NCI-H226 (cell line): ENCODE results near the gene KCNK17.

Experiments used
- DNase-seq: peaks from one replicate; pipeline ENCODE4 v3.0.0-alpha.2; 2015

KCNK17 gene

GRCh38 chr6:39335780-39336545 lies 21.7 kb upstream of the KCNK17 start:
- DNase-seq = no peak

DNA sequence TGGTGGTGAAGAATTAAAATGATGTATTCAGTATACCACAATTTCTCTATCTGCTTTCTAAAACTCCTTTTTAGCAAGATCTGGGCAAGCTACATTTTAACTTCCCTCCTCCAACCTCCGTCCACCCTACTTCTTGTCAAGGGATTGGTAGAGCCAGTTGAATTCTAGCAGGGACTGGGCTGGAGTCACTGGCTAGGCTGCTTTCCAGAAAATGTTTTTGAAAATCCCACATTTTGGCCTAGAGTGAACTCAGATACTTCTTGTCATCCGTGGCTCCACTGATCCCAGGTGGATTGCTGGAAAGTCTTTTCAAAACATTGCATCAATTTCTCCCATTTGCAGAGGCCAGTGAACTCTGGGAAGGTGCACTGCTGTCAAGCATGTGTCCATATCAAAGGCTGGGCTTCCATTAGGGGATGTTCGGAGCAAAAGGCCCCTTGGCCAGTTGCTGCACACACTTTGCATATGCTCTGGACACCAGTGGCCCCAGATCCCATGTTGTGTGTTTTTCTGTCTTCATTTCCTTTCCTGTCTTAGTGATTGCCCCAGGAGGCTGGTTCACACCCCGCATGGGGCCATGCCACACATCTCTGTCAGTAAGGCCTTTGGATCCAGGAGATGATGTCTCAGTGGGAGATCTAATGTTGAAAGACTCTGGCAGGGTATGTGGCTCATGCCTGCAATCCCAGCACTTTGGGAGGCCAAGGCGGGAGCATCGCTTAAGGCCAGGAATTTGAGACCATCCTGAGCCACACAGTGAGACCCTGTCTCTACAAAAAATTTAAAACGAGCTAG lies 19.6 kb upstream of the KCNK17 start:
- DNase-seq = no peak

GRCh38 chr6:39330476-39330875 lies 16.3 kb upstream of the KCNK17 start:
- DNase-seq = no peak

GRCh38 chr6:39330057-39330456 lies 15.8 kb upstream of the KCNK17 start:
- DNase-seq = no peak

DNA sequence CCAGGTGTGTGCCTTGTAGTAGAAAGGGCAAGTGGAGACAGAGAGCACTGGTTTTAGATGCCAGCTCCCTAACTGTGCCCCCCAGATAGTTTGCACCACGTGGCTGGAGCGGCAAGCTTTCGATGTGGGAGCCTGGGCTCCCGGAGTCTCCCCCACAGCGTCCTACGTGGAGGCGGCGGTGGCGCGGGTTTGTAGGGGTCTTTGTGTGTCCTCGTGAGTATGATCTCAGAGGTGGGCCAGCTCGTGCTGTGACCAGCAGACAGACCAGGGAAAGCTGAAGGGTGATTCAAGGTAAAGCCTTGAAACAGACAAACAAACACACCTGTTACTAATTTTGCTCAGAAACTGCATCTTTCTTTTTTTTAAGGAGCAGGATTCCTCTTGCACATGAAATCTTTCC lies 13.8 kb upstream of the KCNK17 start:
- no peak for DNase-seq

DNA sequence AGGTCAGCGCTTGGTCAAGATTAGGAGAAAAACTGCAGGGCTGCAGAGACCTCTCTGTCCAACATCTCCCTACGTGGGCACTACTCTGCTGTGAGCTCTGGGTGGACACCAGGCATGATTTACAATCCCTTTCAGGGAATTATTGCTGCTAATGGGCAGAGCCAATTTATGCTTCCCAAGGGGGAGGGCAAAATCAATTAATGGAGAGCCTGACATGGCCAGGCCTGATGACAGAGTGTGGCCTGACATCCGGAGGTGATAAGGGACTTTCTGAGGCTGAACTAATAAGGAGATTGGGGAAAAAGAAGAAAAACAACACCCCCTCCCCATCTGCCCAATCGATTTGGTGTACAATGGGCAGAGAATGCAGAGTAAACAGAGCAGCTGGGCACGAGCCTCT lies 13.3 kb upstream of the KCNK17 start:
- no peak for DNase-seq

DNA sequence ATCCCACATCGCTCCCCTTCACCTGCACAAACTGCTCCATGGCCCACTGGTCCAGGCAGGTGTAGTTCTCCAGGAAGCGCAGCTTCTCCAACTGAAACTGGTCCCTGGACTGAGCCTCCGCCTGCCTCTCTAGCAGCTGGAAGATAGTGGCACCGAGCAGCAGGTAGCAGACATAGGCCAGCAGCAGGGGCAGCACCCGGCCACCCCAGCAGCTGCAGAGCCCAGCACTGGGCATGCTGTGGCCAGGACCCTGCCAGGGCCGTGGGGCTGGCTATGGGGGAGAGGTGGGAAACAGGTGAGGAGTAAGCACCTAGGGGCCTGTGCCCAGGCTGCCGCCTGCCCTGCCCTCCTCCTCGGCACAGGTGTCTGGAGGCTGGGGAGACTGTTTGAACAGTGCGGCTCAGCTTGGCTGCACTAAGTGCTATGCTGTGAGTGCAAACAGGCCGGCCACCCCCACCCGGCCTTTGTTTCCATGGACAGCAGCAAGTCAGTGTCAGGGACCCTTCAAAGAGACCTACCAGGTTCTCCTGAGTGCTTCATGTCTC lies 8.2 kb upstream of the KCNK17 start, which contains the start of gene KCNK16:
KCNK16 (minus strand) TSS at position 397 of the 545 bp plus-strand sequence; CDS start at position 235, 162 bp downstream.
- DNase-seq = no peak

DNA sequence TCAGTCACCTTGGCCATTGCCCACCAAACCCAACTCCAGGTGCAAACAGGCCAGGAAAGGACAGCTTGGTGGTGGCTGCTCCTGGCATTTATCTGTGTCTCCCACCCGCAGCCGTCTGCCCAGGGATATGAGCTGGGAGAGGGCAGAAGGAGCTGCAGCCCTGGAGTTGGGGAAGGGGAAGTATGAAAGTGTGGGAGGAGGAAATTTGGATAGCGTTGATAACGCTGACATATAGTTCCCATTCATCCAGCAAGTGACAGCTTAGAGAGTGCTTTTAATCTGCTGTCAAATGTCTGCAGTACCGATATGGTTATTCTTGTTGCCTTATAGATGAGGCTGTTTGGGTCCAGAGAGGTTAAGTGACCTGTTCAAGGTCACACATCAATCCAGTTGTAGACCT lies 7.5 kb upstream of the KCNK17 start:
- no peak for DNase-seq

DNA sequence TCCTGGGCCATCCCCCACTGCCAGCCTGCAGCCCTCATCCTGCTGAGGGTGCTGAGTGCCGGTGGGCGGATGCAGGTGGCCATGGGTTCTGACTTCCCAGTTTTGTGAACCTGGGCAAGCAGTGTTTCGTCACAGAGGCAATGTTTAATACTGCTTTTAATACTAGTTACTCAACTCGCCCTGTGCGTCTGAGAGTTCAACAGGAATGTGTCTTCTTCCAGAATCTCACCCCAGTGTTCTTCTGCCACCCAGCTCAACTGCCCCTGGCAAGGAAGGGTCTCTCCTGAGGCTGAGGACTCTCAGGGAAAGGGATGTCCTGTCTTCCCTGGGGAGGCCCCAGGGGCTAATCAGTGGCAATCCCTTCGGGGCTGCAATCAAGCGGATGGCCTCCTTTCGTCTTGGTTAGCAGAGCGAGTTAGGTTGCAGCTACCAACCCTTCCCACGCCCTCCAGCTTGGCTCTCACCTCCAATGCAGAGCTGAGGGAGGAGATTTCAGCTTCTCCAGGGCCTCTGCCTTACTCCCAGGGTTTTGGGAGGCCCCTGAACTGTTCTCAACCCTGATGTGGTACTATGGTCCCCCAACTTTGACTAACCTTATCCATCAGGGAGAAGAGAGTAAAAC lies 6.3 kb upstream of the KCNK17 start:
- DNase-seq = no peak

DNA sequence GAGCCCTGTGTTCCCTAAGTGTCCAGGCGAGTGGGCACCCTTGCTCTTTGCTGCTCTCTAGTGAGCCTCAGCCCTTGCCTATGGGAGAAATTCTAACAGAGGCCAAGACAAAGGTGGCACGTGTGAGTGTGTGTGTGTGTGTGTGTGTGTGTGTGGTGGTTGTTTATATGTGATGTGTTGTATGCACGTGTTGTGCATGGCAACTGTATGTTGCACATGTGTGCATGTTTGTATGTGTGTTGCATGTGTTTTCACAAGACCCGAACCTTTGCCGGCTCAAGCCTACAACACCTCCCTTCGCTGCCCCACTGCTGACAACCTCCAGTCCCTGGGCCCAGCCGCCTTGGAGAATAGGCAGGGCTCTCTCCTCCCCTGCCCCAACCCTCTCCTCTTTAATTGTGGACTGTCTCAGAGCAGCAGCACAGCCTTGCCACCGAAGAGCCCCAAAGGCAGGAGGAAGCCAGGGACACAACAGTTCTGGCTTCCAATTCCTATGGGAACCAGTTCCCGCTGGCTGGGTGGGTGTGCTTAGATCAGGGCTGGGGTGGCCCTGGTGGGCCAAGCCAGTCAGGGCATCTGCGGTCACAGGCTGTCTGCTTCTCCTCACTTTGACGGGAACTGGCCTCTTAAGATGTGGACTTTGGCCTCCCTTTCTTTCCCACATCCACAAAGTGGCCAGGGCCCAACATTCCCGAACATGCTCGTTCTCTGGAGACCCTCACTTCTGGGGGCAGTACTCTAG lies 5.6 kb upstream of the KCNK17 start:
- no peak for DNase-seq

- no peak for DNase-seq
These were observed 3.0 kb upstream of the KCNK17 start for GRCh38 chr6:39317256-39317655.

DNA sequence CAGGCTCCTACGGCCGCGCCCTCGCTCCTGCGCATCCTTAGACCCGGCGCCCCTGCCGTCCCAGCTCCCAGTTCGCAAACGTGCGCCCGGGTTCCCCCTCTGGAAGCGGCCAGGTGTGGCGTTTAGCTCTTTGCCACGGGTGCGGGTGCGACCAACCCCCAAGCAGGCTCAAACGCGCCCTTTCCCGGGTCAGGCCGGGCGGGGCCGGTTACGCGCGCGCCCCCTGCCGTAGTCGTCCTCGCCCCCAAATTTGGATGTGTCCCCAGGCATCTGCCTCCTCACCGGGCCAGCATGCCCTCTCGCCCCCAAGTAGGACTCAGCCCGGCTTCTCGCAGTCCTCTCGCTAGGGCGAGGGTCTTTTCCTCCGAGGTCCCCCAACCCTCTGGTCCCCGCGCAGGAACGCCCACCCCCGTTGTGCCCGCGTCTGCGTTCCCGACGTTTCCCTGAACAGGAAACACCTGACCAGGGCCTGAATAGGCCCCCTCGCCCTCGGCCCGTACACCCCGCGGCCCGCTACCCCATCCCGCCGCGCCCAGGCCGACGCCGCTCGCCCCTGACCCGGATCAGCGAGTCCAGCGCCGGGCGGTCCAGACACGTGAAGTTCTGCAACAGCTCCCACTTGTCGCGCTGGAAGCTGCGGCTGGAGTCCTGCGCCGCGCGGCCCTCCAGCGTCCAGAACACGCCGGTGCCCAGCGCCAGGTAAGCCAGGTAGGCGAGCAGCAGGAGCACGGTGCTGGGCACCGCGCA lies 520 bp downstream of the KCNK17 start:
- DNase-seq = no peak

- no peak for DNase-seq
These were observed 1.2 kb downstream of the KCNK17 start for GRCh38 chr6:39312912-39313525.

GRCh38 chr6:39310542-39310941 lies 3.7 kb downstream of the KCNK17 start:
- DNase-seq = no peak

DNA sequence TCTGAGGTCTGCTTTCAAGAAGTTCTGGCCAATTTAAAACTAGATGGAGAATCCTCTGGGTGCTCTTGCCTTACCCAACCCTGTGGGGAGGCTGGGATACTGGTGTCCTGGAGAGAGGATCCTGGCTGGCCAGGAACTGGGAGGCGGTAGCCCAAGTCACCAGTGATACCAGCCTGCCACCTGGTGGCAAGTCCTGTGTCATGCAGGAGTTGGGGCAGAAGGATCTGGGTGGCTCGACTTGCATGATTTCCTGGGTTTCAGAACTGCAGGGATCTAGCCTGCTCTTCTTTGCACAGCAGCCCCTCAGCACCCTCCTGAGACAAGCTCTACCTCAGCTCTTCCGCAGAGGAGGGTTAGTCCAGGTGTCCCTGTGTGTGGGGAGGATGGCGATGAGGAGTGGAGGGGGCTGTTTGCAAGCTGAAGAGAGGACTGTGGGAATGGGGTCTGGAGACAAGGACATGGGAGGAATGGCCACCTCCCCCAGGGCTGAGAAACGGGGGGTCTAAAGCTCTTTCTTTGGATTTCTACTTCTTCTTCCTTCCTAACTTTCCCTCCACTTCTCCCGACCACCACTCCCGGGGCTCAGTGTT lies 4.2 kb downstream of the KCNK17 start:
- DNase-seq = peak; percentile 54

DNA sequence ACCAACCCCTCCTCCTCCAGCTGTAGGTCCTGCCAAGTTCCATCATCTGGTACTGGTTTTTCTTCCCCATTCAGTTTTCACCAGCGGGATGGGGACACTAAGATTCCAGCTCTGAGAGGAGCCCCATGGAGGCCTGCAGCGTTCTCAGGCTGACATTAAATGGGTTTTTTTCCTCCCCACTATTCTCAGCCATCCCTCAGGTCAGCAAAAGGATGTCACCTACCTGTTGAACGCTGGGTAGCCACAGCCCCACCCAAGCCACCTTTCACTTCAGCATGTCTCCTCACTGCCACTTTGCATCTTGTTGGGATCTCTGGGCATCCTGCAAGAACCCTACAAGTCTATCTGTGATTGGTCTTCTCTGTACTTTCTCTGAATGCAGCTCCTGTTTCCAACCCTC lies 6.8 kb downstream of the KCNK17 start:
- no peak for DNase-seq

GRCh38 chr6:39304951-39305350 lies 9.3 kb downstream of the KCNK17 start:
- no peak for DNase-seq

DNA sequence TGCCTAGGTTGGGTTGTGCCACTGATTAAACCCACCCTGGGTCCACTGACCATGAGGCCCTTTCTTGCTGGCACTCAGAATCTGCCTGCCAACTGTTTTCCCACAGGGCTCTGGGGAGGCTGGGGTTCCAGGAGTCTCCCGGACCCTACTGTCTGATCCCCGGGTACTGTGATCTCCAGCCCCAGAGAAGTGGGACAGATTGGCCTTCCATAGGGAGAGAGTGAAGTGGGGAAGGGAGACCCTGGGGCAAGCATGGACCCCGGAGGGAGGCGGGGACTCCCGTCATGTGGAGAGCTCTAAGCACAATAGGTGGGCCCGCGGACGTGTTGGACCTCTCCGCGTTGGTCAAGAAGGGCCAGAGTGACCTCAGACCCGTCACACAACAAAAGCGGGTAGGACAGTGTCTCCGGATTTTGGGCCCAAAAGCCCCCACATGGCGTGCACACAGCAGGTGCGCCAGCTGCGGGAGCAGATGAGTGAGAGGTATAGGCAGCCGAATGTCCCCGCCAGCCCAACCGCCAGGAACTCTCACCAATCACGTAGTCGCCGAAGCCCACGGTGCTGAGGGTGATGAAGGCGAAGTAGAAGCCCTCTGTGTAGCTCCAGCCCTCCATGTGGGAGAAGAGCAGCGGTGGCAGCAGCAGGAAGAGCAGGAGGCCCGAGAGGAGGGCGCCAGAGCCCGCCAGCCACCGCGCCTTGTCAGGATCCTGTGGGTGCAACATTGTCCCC lies 10.6 kb downstream of the KCNK17 start:
- DNase-seq = no peak

DNA sequence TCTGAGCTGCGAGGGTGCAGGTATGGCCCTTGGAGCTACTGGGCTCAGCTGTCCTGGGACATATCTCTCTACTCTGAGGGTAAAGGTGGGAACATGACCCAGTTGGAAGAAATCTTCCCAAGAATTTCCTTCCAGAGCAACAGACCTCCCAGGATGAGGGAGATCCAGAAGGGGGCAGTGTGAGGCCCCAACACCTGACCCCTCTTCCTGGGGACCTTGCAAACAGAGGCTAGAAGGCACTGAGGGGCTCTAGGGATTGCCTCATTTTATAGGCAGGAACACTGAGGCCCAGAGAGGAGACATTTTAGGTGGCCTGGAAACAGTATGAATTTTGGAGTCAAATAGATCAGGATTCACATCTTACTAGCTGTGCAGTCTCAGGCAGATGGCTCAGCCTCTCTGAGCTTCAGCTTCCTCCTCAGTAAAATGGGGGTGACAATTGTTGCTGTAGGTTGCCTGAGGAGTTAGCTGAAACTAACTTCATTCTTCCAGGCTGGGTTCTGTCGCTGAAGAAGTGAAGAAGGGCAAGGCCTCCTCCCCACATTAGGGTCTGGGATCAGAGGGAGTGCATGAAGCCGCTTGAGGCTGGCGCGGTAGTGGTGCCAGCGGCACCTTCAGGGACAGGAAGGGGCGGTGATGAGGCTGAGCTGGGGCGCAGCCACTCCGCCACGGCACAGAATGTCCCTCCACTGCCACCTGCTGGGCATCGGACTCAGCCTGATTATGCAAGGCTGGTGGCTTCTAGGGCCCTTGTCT lies 11.4 kb downstream of the KCNK17 start:
- DNase-seq = peak; percentile 39

DNA sequence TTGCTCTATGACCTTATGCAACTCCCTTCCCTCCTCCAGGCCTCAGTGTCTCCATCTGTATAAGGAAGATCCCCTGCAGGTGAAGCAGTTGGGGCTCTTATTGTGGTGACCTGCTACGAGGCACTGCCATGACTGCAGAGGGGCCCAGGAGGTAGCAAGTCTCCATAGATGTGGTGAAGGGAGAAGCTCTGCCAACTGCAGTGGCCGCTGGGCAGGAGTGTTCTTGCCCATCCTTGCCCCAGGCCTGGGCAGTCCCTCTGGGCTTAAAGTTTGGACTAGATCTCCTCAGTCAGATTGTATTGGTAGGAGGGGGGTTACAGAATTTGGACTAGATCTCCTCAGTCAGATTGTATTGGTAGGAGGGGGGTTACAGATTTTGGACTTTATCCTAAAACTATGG lies 12.2 kb downstream of the KCNK17 start:
- DNase-seq = no peak
